Liver (tissue), 9 donors: ENCODE measurements around the gene TTYH1. TPM values are rescaled to one million over a fixed set of nuclear protein-coding genes. Genes with fewer than 3 reads are reported as not detected.

Experiments used
- DNase-seq: peaks from one replicate; pipeline ENCODE4 v3.0.0-alpha.2; 2017; ENCODE audit warnings: low spot score
- H3K27ac ChIP-seq, 2 donors: one replicate each; pipeline ENCODE4 v1.7.0; 2013; ENCODE audit warnings: inconsistent platforms in 2 of 2, low read length in 2 of 2, control low read depth in 1 of 2, low read depth in 1 of 2, mild to moderate bottlenecking in 1 of 2
- H3K27me3 ChIP-seq, 4 donors: one replicate each; pipeline versions ENCODE4 v1.6.1 to v1.7.0; 2013; ENCODE audit warnings: low read length in 3 of 4, inconsistent platforms in 1 of 4, mild to moderate bottlenecking in 1 of 4, moderate library complexity in 1 of 4; ENCODE audit not compliant: control insufficient read depth in 4 of 4, insufficient read depth in 4 of 4
- H3K36me3 ChIP-seq, 4 donors: one replicate each; pipeline versions ENCODE4 v1.6.1 to v1.7.0; 2013; ENCODE audit warnings: low read length in 3 of 4, mild to moderate bottlenecking in 3 of 4, low read depth in 1 of 4, moderate library complexity in 1 of 4; ENCODE audit not compliant: control insufficient read depth in 4 of 4, insufficient read depth in 3 of 4
- H3K4me1 ChIP-seq, 4 donors: one replicate each; pipeline versions ENCODE4 v1.6.1 to v1.7.0; 2013; ENCODE audit warnings: low read length in 3 of 4, mild to moderate bottlenecking in 3 of 4, moderate library complexity in 1 of 4; ENCODE audit not compliant: control insufficient read depth in 4 of 4, insufficient read depth in 4 of 4
- H3K4me3 ChIP-seq, 3 donors: one replicate each; pipeline versions ENCODE4 v1.6.1 to v1.7.0; 2013; ENCODE audit warnings: low read length in 3 of 3, control low read depth in 1 of 3, low read depth in 1 of 3, mild to moderate bottlenecking in 1 of 3
- H3K9ac ChIP-seq, 2 donors: one replicate each; pipeline ENCODE4 v1.7.0; 2013; ENCODE audit warnings: low read length in 2 of 2, mild to moderate bottlenecking in 2 of 2, moderate library complexity in 2 of 2, control low read depth in 1 of 2, low read depth in 1 of 2
- H3K9me3 ChIP-seq, 4 donors: one replicate each; pipeline versions ENCODE4 v1.6.1 to v1.7.0; 2013; ENCODE audit warnings: low read length in 3 of 4; ENCODE audit not compliant: control insufficient read depth in 4 of 4
- ATF3 ChIP-seq: IDR thresholded peaks from 2 replicates; pipeline ENCODE4 v1.6.1; 2016; ENCODE audit warnings: antibody characterized with exemption
- CTCF ChIP-seq: fragments of 150-350 bp; IDR thresholded peaks from 2 replicates; pipeline ENCODE4 v1.5.1; 2017; ENCODE audit warnings: improper control_type of control experiment, low read depth, low read length; ENCODE audit not compliant: missing input control
- EGR1 ChIP-seq, 2 donors: IDR thresholded peaks; 2 replicates each; pipeline ENCODE4 v1.6.1; 2016 to 2018; ENCODE audit warnings: antibody characterized with exemption in 2 of 2, low read depth in 2 of 2
- FOXA1 ChIP-seq: IDR thresholded peaks from 2 replicates; pipeline ENCODE4 v1.6.1; 2016; ENCODE audit warnings: antibody characterized with exemption
- FOXA2 ChIP-seq: IDR thresholded peaks from 2 replicates; pipeline ENCODE4 v1.6.1; 2016; ENCODE audit warnings: antibody characterized with exemption
- GABPA ChIP-seq, 2 donors: IDR thresholded peaks in 1 of 2; conservative IDR thresholded peaks in 1 of 2; 2 replicates each; pipeline ENCODE4 v1.6.1; 2016; ENCODE audit warnings: antibody characterized with exemption in 2 of 2, mild to moderate bottlenecking in 1 of 2, moderate library complexity in 1 of 2
- HNF4A ChIP-seq, 2 donors: conservative IDR thresholded peaks; 2 replicates each; pipeline ENCODE4 v1.6.1; 2016; ENCODE audit warnings: antibody characterized with exemption in 2 of 2, mild to moderate bottlenecking in 2 of 2
- HNF4G ChIP-seq: IDR thresholded peaks from 2 replicates; pipeline ENCODE4 v1.6.1; 2016; ENCODE audit warnings: antibody characterized with exemption
- JUND ChIP-seq, 2 donors: IDR thresholded peaks; 2 replicates each; pipeline ENCODE4 v1.6.1; 2016; ENCODE audit warnings: antibody characterized with exemption in 2 of 2
- MAX ChIP-seq: IDR thresholded peaks from 2 replicates; pipeline ENCODE4 v1.6.1; 2016; ENCODE audit warnings: antibody characterized with exemption
- NR2F2 ChIP-seq: IDR thresholded peaks from 2 replicates; pipeline ENCODE4 v1.6.1; 2016; ENCODE audit warnings: antibody characterized with exemption
- RAD21 ChIP-seq, 2 donors: IDR thresholded peaks; 2 replicates each; pipeline ENCODE4 v1.6.1; 2016; ENCODE audit warnings: antibody characterized with exemption in 2 of 2, mild to moderate bottlenecking in 2 of 2
- REST ChIP-seq: IDR thresholded peaks from 2 replicates; pipeline ENCODE4 v1.6.1; 2016; ENCODE audit warnings: antibody characterized with exemption, mild to moderate bottlenecking
- RXRA ChIP-seq, 2 donors: IDR thresholded peaks; 2 replicates each; pipeline ENCODE4 v1.6.1; 2017 to 2018; ENCODE audit warnings: antibody characterized with exemption in 2 of 2, mild to moderate bottlenecking in 1 of 2
- SP1 ChIP-seq: IDR thresholded peaks from 2 replicates; pipeline ENCODE4 v1.6.1; 2018; ENCODE audit warnings: antibody characterized with exemption, mild to moderate bottlenecking
- TAF1 ChIP-seq: conservative IDR thresholded peaks from 2 replicates; pipeline ENCODE4 v1.6.1; 2016; ENCODE audit warnings: antibody characterized with exemption, mild to moderate bottlenecking
- YY1 ChIP-seq: IDR thresholded peaks from 2 replicates; pipeline ENCODE4 v1.6.1; 2016; ENCODE audit warnings: antibody characterized with exemption, mild to moderate bottlenecking
- ZBTB33 ChIP-seq: IDR thresholded peaks from 2 replicates; pipeline ENCODE4 v1.6.1; 2016; ENCODE audit warnings: antibody characterized with exemption
- WGBS: extraction: QIAGEN DNeasy Blood & Tissue Kit; methylation state at CpG from one replicate; pipeline ENCODE4 v1.1.7; 2013; 5-methylcytosine and 5-hydroxymethylcytosine counted together
- polyA plus RNA-seq, 2 donors: library from polyadenylated mRNA; stranded (reverse) in 1 of 2; unstranded in 1 of 2; fragments of 200-250 nt in 1 of 2; fragments of >200 nt in 1 of 2; fragmentation: Nextera tagmentation in 1 of 2; extraction: Ambion mirVana in 1 of 2; gene quantifications; one replicate each; pipeline versions ENCODE4 v1.2.1 to v1.2.3, GENCODE V29; 2013 to 2015
- total RNA-seq, 2 donors: library from RNA; depleted of rRNA; stranded (reverse); fragments of >200 nt; gene quantifications; one replicate each; pipeline ENCODE4 v1.2.3, GENCODE V29; 2014
- donor health status: healthy.
- donor health status: healthy.
- donor health status: healthy.
- donor health status: healthy.
- donor health status: healthy.

TTYH1 gene
- total and polyA plus RNA-seq, 4 donors: 0.28 to 1.1 (median 0.61) TPM

- WGBS: 38% methylated on average over 9 of the region's 9 CpGs
- no peak for DNase-seq
- no peak overlapping the region for H3K27ac ChIP-seq
Observed at GRCh38 chr19:54421169-54421516, 5.9 kb downstream of the TTYH1 start.

More at GRCh38 chr19:54421169-54421516, 5.9 kb downstream of the TTYH1 start:
- no peak overlapping the region for H3K9ac ChIP-seq
- H3K27me3 ChIP-seq: peaks cover 0 to 13% (median 6%) of the 10 kb centered on the region in 4 donors
- no peaks in the 10 kb centered on the region for H3K9me3 ChIP-seq
- no peaks in the 10 kb centered on the region for H3K4me1 ChIP-seq
- no peak for TF ChIP-seq MAX
- TF ChIP-seq ZBTB33: no peak
- TF ChIP-seq REST: no peak
- no peak for TF ChIP-seq RAD21 (IDR thresholded peaks at IDR 0.05)
- TF ChIP-seq EGR1 (IDR thresholded peaks at IDR 0.05; ENCODE audit: low read depth in 2 of 2): no peak
- TF ChIP-seq SP1: no peak
- TF ChIP-seq HNF4A (conservative IDR thresholded peaks at IDR 0.05): no peak
- TF ChIP-seq YY1: no peak
- no peak for TF ChIP-seq GABPA (IDR thresholded peaks at IDR 0.05 in 1 of 2, conservative IDR thresholded peaks at IDR 0.05 in 1 of 2)
- no peak for TF ChIP-seq JUND (IDR thresholded peaks at IDR 0.05)
- no peak for TF ChIP-seq NR2F2
- no peak for TF ChIP-seq HNF4G
- no peak for TF ChIP-seq CTCF
- no peak for TF ChIP-seq TAF1
- no peak for TF ChIP-seq FOXA2
- TF ChIP-seq FOXA1: no peak
- no peak for TF ChIP-seq RXRA (IDR thresholded peaks at IDR 0.05)
- no peak for TF ChIP-seq ATF3
- H3K4me3 ChIP-seq: no peak overlapping the region
- H3K36me3 ChIP-seq: no peaks in the 10 kb centered on the region
